GM12878 (cell line): Measurements from ENCODE around the gene DNAJC15. TPM values are rescaled to one million over a fixed set of nuclear protein-coding genes. Genes with fewer than 3 reads are reported as not detected.

Experiments
- ATAC-seq: fragments of 200-7000 bp; cut with Tn5 transposase; 3 replicates; pipeline ENCODE4 v1.9.1; 2020; ENCODE audit warnings: mild to moderate bottlenecking, moderate library complexity
- BruUV-seq: library from RNA; stranded (reverse); fragments of 400-500 nt; replicated peaks from 2 replicates; lab custom pipeline; 2021; lab: Mats Ljungman, UMichigan
- CTCF ChIA-PET: fragments of 300-600 bp; sonication (Branson Sonifier 250); formaldehyde crosslinking; extraction: SDS; loops from one replicate; lab custom pipeline; 2021; ENCODE audit warnings: inconsistent platforms; lab: Yijun Ruan, JAX
- POLR2A ChIA-PET: fragments of 350-600 bp; formaldehyde crosslinking; extraction: SDS; loops from one replicate; lab custom pipeline; 2021; ENCODE audit warnings: inconsistent platforms; lab: Charles Lee
- RAD21 ChIA-PET: fragments of 300-600 bp; sonication (Branson Sonifier 250); formaldehyde crosslinking; loops from one replicate; lab custom pipeline; 2023; ENCODE audit warnings: antibody characterized with exemption; ENCODE audit not compliant: unreplicated experiment; lab: Charles Lee
- SMC1A ChIA-PET: fragments of 300-600 bp; sonication (Branson Sonifier 250); formaldehyde crosslinking; loops from one replicate; lab custom pipeline; 2023; ENCODE audit not compliant: unreplicated experiment, uncharacterized antibody; lab: Charles Lee
- DNase-seq: peaks from one replicate; pipeline ENCODE4 v3.0.0-alpha.2; 2011; ENCODE audit warnings: low read depth, low spot score
- FAIRE-seq: peaks from 3 replicates; lab custom pipeline; 2011; peaks lifted over from hg19 to GRCh38; lab: Jason Lieb, UNC
- H2AFZ ChIP-seq: 2 replicates; pipeline ENCODE4 v1.6.0; 2011; ENCODE audit warnings: low read depth, low read length, control low read depth; ENCODE audit not compliant: control insufficient read depth
- H3K27ac ChIP-seq: 2 replicates; pipeline ENCODE4 v1.5.1; 2011; ENCODE audit warnings: control low read depth; ENCODE audit not compliant: control insufficient read depth, insufficient read depth
- H3K27me3 ChIP-seq, 2 experiments: replicated peaks in 1 of 2; 2 replicates each; pipeline versions ENCODE4 v1.6.0 to v1.6.1; 2011; ENCODE audit warnings: low read length in 1 of 2; ENCODE audit not compliant: control insufficient read depth in 2 of 2, insufficient read depth in 2 of 2
- H3K36me3 ChIP-seq, 2 experiments: 2 replicates each; pipeline ENCODE4 v1.5.1; 2011; ENCODE audit warnings: low read length in 1 of 2; ENCODE audit not compliant: control insufficient read depth in 2 of 2, insufficient read depth in 2 of 2
- H3K4me1 ChIP-seq: 2 replicates; pipeline ENCODE4 v1.6.1; 2011; ENCODE audit warnings: mild to moderate bottlenecking, low read length, moderate library complexity, mixed read lengths; ENCODE audit not compliant: control insufficient read depth, insufficient read depth
- H3K4me2 ChIP-seq: 2 replicates; pipeline ENCODE4 v1.6.0; 2011; ENCODE audit warnings: control low read depth; ENCODE audit not compliant: control insufficient read depth, insufficient read depth
- H3K4me3 ChIP-seq: fragments of 200-600 bp; sonication (generic); 2 replicates; pipeline ENCODE4 v1.5.1; 2016
- H3K79me2 ChIP-seq: 2 replicates; pipeline ENCODE4 v1.6.0; 2011; ENCODE audit warnings: low read length; ENCODE audit not compliant: control insufficient read depth, insufficient read depth
- H3K9ac ChIP-seq: 2 replicates; pipeline ENCODE4 v1.8.0; 2011; ENCODE audit warnings: low read length, control low read depth, mixed read lengths; ENCODE audit not compliant: control insufficient read depth, insufficient read depth
- H3K9me3 ChIP-seq: replicated peaks from 3 replicates; pipeline ENCODE4 v1.5.1; 2011; ENCODE audit warnings: mild to moderate bottlenecking, low read length; ENCODE audit not compliant: control insufficient read depth, insufficient read depth
- H4K20me1 ChIP-seq: 2 replicates; pipeline ENCODE4 v1.6.0; 2011; ENCODE audit not compliant: control insufficient read depth, insufficient read depth
- ATF7 ChIP-seq: fragments of 450-650 bp; IDR thresholded peaks from 2 replicates; pipeline ENCODE4 v1.6.1; 2016; ENCODE audit warnings: low read depth, mild to moderate bottlenecking
- CREM ChIP-seq: IDR thresholded peaks from 2 replicates; pipeline ENCODE4 v1.6.1; 2014; ENCODE audit warnings: antibody characterized with exemption, low read depth
- CTCF ChIP-seq, 3 experiments: IDR thresholded peaks in 2 of 3; conservative IDR thresholded peaks in 1 of 3; 2 replicates each; pipeline ENCODE4 v1.5.1; 2011; ENCODE audit warnings: low read depth in 3 of 3, low read length in 3 of 3, mild to moderate bottlenecking in 3 of 3, control low read depth in 2 of 3, moderate library complexity in 2 of 3, inconsistent platforms in 1 of 3, mixed read lengths in 1 of 3; ENCODE audit not compliant: control insufficient read depth in 2 of 3, insufficient read depth in 1 of 3; ENCODE audit errors: extremely low read depth in 1 of 3
- FOXM1 ChIP-seq: IDR thresholded peaks from 2 replicates; pipeline ENCODE4 v1.6.1; 2012; ENCODE audit warnings: low read depth, mild to moderate bottlenecking, inconsistent platforms, low read length, moderate library complexity
- HSF1 ChIP-seq: fragments of 150-350 bp; IDR thresholded peaks from 2 replicates; pipeline ENCODE4 v1.6.1; 2014; ENCODE audit warnings: mild to moderate bottlenecking, low read depth, low read length
- KLF5 ChIP-seq: fragments of 450-650 bp; IDR thresholded peaks from 2 replicates; pipeline ENCODE4 v1.6.1; 2014; ENCODE audit warnings: mild to moderate bottlenecking; ENCODE audit not compliant: partially characterized antibody
- MTA3 ChIP-seq: IDR thresholded peaks from 2 replicates; pipeline ENCODE4 v1.6.1; 2012; ENCODE audit warnings: low read length, inconsistent platforms, borderline replicate concordance
- PAX8 ChIP-seq: fragments of 450-650 bp; IDR thresholded peaks from 2 replicates; pipeline ENCODE4 v1.6.1; 2017; ENCODE audit warnings: mild to moderate bottlenecking, moderate library complexity
- STAT3 ChIP-seq: IDR thresholded peaks from 2 replicates; pipeline ENCODE4 v1.6.1; 2011; ENCODE audit warnings: low read depth, low read length, improper control_type of control experiment
- TCF3 ChIP-seq: IDR thresholded peaks from 2 replicates; pipeline ENCODE4 v1.6.1; 2012; ENCODE audit warnings: low read depth, mild to moderate bottlenecking, low read length, borderline replicate concordance; ENCODE audit not compliant: insufficient read depth
- ZNF384 ChIP-seq: IDR thresholded peaks from 2 replicates; pipeline ENCODE4 v1.6.1; 2012; ENCODE audit warnings: low read depth, mild to moderate bottlenecking, low read length, improper control_type of control experiment, borderline replicate concordance
- ZNF592 ChIP-seq: fragments of 450-650 bp; IDR thresholded peaks from 2 replicates; pipeline ENCODE4 v1.6.1; 2017; ENCODE audit warnings: mild to moderate bottlenecking, moderate library complexity
- WGBS: methylation state at CpG from one replicate; pipeline ENCODE4 v1.1.6; 2016; ENCODE audit warnings: low lambda C conversion rate; ENCODE audit not compliant: insufficient replicate concordance, insufficient coverage; ENCODE audit errors: missing lambda C conversion rate; 5-methylcytosine and 5-hydroxymethylcytosine counted together
- in situ Hi-C: fragments of 300-500 bp; cut with MboI; formaldehyde crosslinking; loops from 9 replicates; pipeline ENCODE4 v1.14.3; 2018; ENCODE audit warnings: mixed read lengths
- intact Hi-C: fragments of 100-400 bp; cut with micrococcal nuclease; formaldehyde crosslinking; loops from one replicate; pipeline ENCODE4 v1.14.2; 2022; ENCODE audit not compliant: unreplicated experiment
- polyA plus RNA-seq, 11 experiments: library from polyadenylated mRNA; depleted of rRNA in 4 of 11; unstranded in 6 of 11; stranded (reverse) in 5 of 11; fragments of >200 nt; fragmentation: Nextera tagmentation in 4 of 11; fragmentation: Illumina TruSeq in 1 of 11; extraction: Ambion mirVana in 4 of 11; extraction: Trizol in 1 of 11; gene quantifications; 1 replicate in 1 of 11; 2 replicates in 10 of 11; pipeline versions ENCODE4 v1.2.1 to v1.2.3, GENCODE V29; 2011 to 2016; ENCODE audit warnings: inconsistent platforms in 2 of 11, missing spikeins in 2 of 11, low read depth in 1 of 11
- total RNA-seq, 4 experiments: library from RNA; depleted of rRNA in 3 of 4; stranded (reverse); fragments of >200 nt in 3 of 4; fragmentation: Illumina TruSeq in 1 of 4; extraction: Trizol in 1 of 4; gene quantifications; 2 replicates each; pipeline versions ENCODE4 v1.2.1 to v1.2.3, GENCODE V29; 2013 to 2021

DNAJC15 gene
- total and polyA plus RNA-seq, 10 of the 15 experiments (the other 5 are each of a cell fraction or from before 2014, with no cell fraction given) = 13.1 to 104 (median 54.4) TPM

GRCh38 chr13:42981317-42981716 lies 42.1 kb upstream of the DNAJC15 start (continued):
- TF ChIP-seq STAT3 (no peak), ZNF384 (no peak), PAX8 (no peak), KLF5 (no peak)

GRCh38 chr13:42981853-42982252 lies 41.5 kb upstream of the DNAJC15 start:
- 100% methylated on average over 1 of the region's 1 CpG for WGBS
- Histone ChIP-seq H3K9ac (no peak overlapping the region), H3K27ac (no peak overlapping the region), H3K36me3 (peaks cover 0 to 10% of the 10 kb centered on the region in 2 experiments; a peak in 1 of 4 replicates), H4K20me1 (no peaks in the 10 kb centered on the region), H3K79me2 (peaks cover 9% of the 10 kb centered on the region), H3K9me3 (no peaks in the 10 kb centered on the region; the same call in 1 of the 3 replicates), H3K4me1 (peaks cover 17% of the 10 kb centered on the region), H3K4me3 (no peak overlapping the region), H3K4me2 (no peak overlapping the region), H3K27me3 (no peaks in the 10 kb centered on the region), H2AFZ (no peak overlapping the region)
- ChIA-PET CTCF (interaction anchor here (1.4 to 3.5 kb wide), 4 partner anchors 9 to 41 kb away, joined by 3 to 15 read pairs (median 6); partner anchors contain the start of gene DNAJC15), POLR2A (no interaction called here), RAD21 (interaction anchor here (1.5 kb wide), 1 partner anchor 16 kb away, joined by 4 read pairs; no protein-coding TSS in a partner anchor), SMC1A (interaction anchor here (1.2 to 3.2 kb wide), 4 partner anchors 9 to 100 kb away, joined by 3 to 20 read pairs (median 8); no protein-coding TSS in a partner anchor)
- ATAC-seq = no peak
- FAIRE-seq = no peak
- BruUV-seq = no TSS peak
- intact Hi-C loops (no loop called here), in situ Hi-C loops (no loop called here)
- no peak for DNase-seq
- TF ChIP-seq MTA3 (no peak), HSF1 (no peak), CTCF (IDR thresholded peaks at IDR 0.05 in 2 of 3, conservative IDR thresholded peaks at IDR 0.05 in 1 of 3; ENCODE audit: control insufficient read depth in 2 of 3, extremely low read depth in 1 of 3, insufficient read depth in 1 of 3, low read depth in 3 of 3, low read length in 3 of 3) (no peak), TCF3 (no peak), CREM (no peak), ZNF592 (no peak), FOXM1 (no peak), ATF7 (no peak)
